ENCODE data around the gene IL16. TPM values are rescaled to one million over a fixed set of nuclear protein-coding genes. Genes with fewer than 3 reads are reported as not detected.

Gene IL16
- 34.6 TPM for total RNA-seq
- long read RNA-seq, transcript IL16-203 (7 exons, 2,397 nt), result major isoform, 7 of 46 reads
- long read RNA-seq, partial matches to known transcripts, result 18 of 46 reads
- long read RNA-seq, other reads (novel, unspliced or antisense), result 20 of 46 reads

- Histone ChIP-seq H3K36me3 (no peaks in the 10 kb centered on the region), H3K27ac (peak within 1 kb of the TSS; percentile 24), H3K4me3 (no peak within 1 kb of the TSS), H3K9me3 (no peaks in the 10 kb centered on the region), H3K4me1 (peaks cover 4% of the 10 kb centered on the region), H3K27me3 (ENCODE audit: low read depth) (no peaks in the 10 kb centered on the region)
- no peak for DNase-seq
- no peak for ATAC-seq
- no peak for TF ChIP-seq CTCF (IDR thresholded peaks at IDR 0.05)
- intact Hi-C loops (cut with DNase I), result no loop called here
Observed at GRCh38 chr15:81196576-81197254, at the start of gene IL16. IL16 (plus strand) TSS chr15:81196879; CDS start chr15:81225400, 28,521 bp downstream.

- peaks cover 7% of the 10 kb centered on the region for H3K4me1 ChIP-seq
- TF ChIP-seq CTCF (IDR thresholded peaks at IDR 0.05), result no peak
- H3K27ac ChIP-seq, result no peak overlapping the region
- intact Hi-C loops (cut with DNase I), result loop anchor here (10.0 kb wide), 1 partner anchor 113 kb away; no protein-coding TSS in a partner anchor
- H3K9me3 ChIP-seq, result no peaks in the 10 kb centered on the region
- H3K4me3 ChIP-seq, result no peak overlapping the region
- H3K36me3 ChIP-seq, result no peaks in the 10 kb centered on the region
- ATAC-seq, result no peak
- DNase-seq, result no peak
- H3K27me3 ChIP-seq (ENCODE audit: low read depth), result no peaks in the 10 kb centered on the region
Observed at GRCh38 chr15:81151389-81151788, 45.3 kb upstream of the IL16 start.

- H3K4me3 ChIP-seq, result no peak overlapping the region
- no peaks in the 10 kb centered on the region for H3K27me3 ChIP-seq (ENCODE audit: low read depth)
- intact Hi-C loops (cut with DNase I), result loop anchor here (10.0 kb wide), 1 partner anchor 112 kb away; no protein-coding TSS in a partner anchor
- no peak for TF ChIP-seq CTCF (IDR thresholded peaks at IDR 0.05)
- no peak for ATAC-seq
- no peaks in the 10 kb centered on the region for H3K36me3 ChIP-seq
- no peak for DNase-seq
- H3K9me3 ChIP-seq, result no peaks in the 10 kb centered on the region
- no peak overlapping the region for H3K27ac ChIP-seq
- peaks cover 10% of the 10 kb centered on the region for H3K4me1 ChIP-seq
Observed at GRCh38 chr15:81152339-81152738, 44.3 kb upstream of the IL16 start.

GRCh38 chr15:81152799-81153198 is 43.9 kb upstream of the IL16 start:
- Histone ChIP-seq H3K27me3 (ENCODE audit: low read depth) (no peaks in the 10 kb centered on the region), H3K9me3 (no peaks in the 10 kb centered on the region), H3K36me3 (no peaks in the 10 kb centered on the region), H3K4me1 (peaks cover 15% of the 10 kb centered on the region), H3K4me3 (no peak overlapping the region), H3K27ac (no peak overlapping the region)
- DNase-seq, result no peak
- ATAC-seq, result no peak
- TF ChIP-seq CTCF (IDR thresholded peaks at IDR 0.05), result no peak
- intact Hi-C loops (cut with DNase I), result loop anchor here (10.0 kb wide), 1 partner anchor 112 kb away; no protein-coding TSS in a partner anchor

GRCh38 chr15:81155375-81156218 is 41.1 kb upstream of the IL16 start:
- peaks cover 23% of the 10 kb centered on the region for H3K4me1 ChIP-seq
- no peaks in the 10 kb centered on the region for H3K9me3 ChIP-seq
- no peaks in the 10 kb centered on the region for H3K27me3 ChIP-seq (ENCODE audit: low read depth)
- no peaks in the 10 kb centered on the region for H3K36me3 ChIP-seq
- intact Hi-C loops (cut with DNase I), result loop anchor here (10.0 kb wide), 1 partner anchor 109 kb away; no protein-coding TSS in a partner anchor
- H3K4me3 ChIP-seq, result no peak overlapping the region
- TF ChIP-seq CTCF (IDR thresholded peaks at IDR 0.05), result peak; percentile 69
- no peak for DNase-seq
- ATAC-seq, result peak; percentile 42 to 68
- H3K27ac ChIP-seq, result no peak overlapping the region

Data from lower lobe of right lung (tissue), 2 donors.